H1 (cell line): ENCODE results near the gene CTBP2. TPM values are rescaled to one million over a fixed set of nuclear protein-coding genes. Genes with fewer than 3 reads are reported as not detected.

Experiments
- RAD21 ChIP-seq, 2 experiments: IDR thresholded peaks in 1 of 2; conservative IDR thresholded peaks in 1 of 2; 2 replicates each; pipeline ENCODE4 v1.6.1; 2011; ENCODE audit warnings: low read depth in 2 of 2, low read length in 2 of 2, improper control_type of control experiment in 1 of 2, inconsistent platforms in 1 of 2, mild to moderate bottlenecking in 1 of 2, moderate library complexity in 1 of 2
- TEAD4 ChIP-seq: IDR thresholded peaks from 2 replicates; pipeline ENCODE4 v1.6.1; 2012; ENCODE audit warnings: low read depth, low read length, inconsistent platforms, mixed read lengths
- polyA plus RNA-seq, 7 experiments: library from polyadenylated mRNA; depleted of rRNA in 3 of 7; stranded (reverse) in 5 of 7; unstranded in 2 of 7; fragments of >200 nt in 5 of 7; fragments of 200-250 nt in 2 of 7; gene quantifications; 1 replicate in 5 of 7; 2 replicates in 1 of 7; 4 replicates in 1 of 7; pipeline versions ENCODE4 v1.2.1 to v1.2.3, GENCODE V29; 2011 to 2013; ENCODE audit warnings: missing spikeins in 2 of 7, mixed read lengths in 2 of 7
- total RNA-seq: library from RNA; stranded (reverse); fragmentation: NEBNext Ultra II Directional; extraction: Animal tissue kit (Norgen Biotek cat#: 25700); gene quantifications from 2 replicates; pipeline ENCODE4 v1.2.1, GENCODE V29; 2021

The CTBP2 gene
- total and polyA plus RNA-seq, 2 of the 8 experiments (the other 6 are each of a cell fraction or from before 2014, with no cell fraction given), result 208 to 221 TPM

GRCh38 chr10:125144693-125145623, 15.4 kb downstream of the CTBP2 start (continued):
- TF ChIP-seq RAD21 (IDR thresholded peaks at IDR 0.05 in 1 of 2, conservative IDR thresholded peaks at IDR 0.05 in 1 of 2; ENCODE audit: low read depth in 2 of 2, low read length in 2 of 2) (peak in 1 of 2 experiments; percentile 60; a peak in 3 of 4 replicates), TEAD4 (no peak)
